Ectodermal cell (in vitro differentiated cells): ENCODE measurements around the gene SEPTIN1.

Experiments
- H3K27ac ChIP-seq: 2 replicates; pipeline ENCODE4 v1.7.0; 2013; ENCODE audit warnings: mild to moderate bottlenecking, low read depth, low read length; ENCODE audit not compliant: insufficient read depth, poor library complexity, severe bottlenecking
- H3K27me3 ChIP-seq: 2 replicates; pipeline ENCODE4 v1.7.0; 2013; ENCODE audit warnings: mild to moderate bottlenecking, low read length; ENCODE audit not compliant: insufficient read depth, control insufficient read depth, poor library complexity, severe bottlenecking
- H3K36me3 ChIP-seq: one replicate; pipeline ENCODE4 v1.7.0; 2013; ENCODE audit warnings: low read length; ENCODE audit not compliant: control insufficient read depth, insufficient read depth
- H3K4me1 ChIP-seq: one replicate; pipeline ENCODE4 v1.7.0; 2013; ENCODE audit warnings: low read length; ENCODE audit not compliant: control insufficient read depth, insufficient read depth
- H3K4me3 ChIP-seq: 2 replicates; pipeline ENCODE4 v1.7.0; 2013; ENCODE audit warnings: low read depth, low read length, control low read depth; ENCODE audit not compliant: insufficient read depth
- H3K9me3 ChIP-seq: 2 replicates; pipeline ENCODE4 v1.7.0; 2013; ENCODE audit warnings: mild to moderate bottlenecking, low read length, moderate library complexity; ENCODE audit not compliant: control insufficient read depth
- WGBS, 2 experiments: methylation state at CpG; one replicate each; pipeline ENCODE4 v1.1.7; 2013; ENCODE audit warnings: missing lambda C conversion rate in 2 of 2; 5-methylcytosine and 5-hydroxymethylcytosine counted together

SEPTIN1 gene

GRCh38 chr16:30394592-30395154 lies 12.3 kb upstream of the SEPTIN1 start:
- WGBS, 2 experiments, result 0% methylated on average over 29 to 31 of the region's 31 CpGs
- H3K4me3 ChIP-seq, result peak overlapping the region; percentile 96
- no peaks in the 10 kb centered on the region for H3K9me3 ChIP-seq
- peaks cover 14% of the 10 kb centered on the region for H3K36me3 ChIP-seq
- H3K27me3 ChIP-seq, result no peaks in the 10 kb centered on the region
- H3K4me1 ChIP-seq, result peaks cover 33% of the 10 kb centered on the region
- H3K27ac ChIP-seq, result peak overlapping the region; percentile 99

GRCh38 chr16:30383521-30383920 lies 1.2 kb upstream of the SEPTIN1 start:
- 79 to 80% methylated on average over 2 of the region's 2 CpGs for WGBS, 2 experiments
- H3K4me3 ChIP-seq, result no peak overlapping the region
- no peaks in the 10 kb centered on the region for H3K9me3 ChIP-seq
- no peaks in the 10 kb centered on the region for H3K36me3 ChIP-seq
- H3K27me3 ChIP-seq, result no peaks in the 10 kb centered on the region
- no peak overlapping the region for H3K27ac ChIP-seq
- H3K4me1 ChIP-seq, result no peaks in the 10 kb centered on the region

GRCh38 chr16:30381291-30382041 lies 895 bp downstream of the SEPTIN1 start:
- Histone ChIP-seq H3K4me3 (no peak overlapping the region), H3K27ac (no peak overlapping the region), H3K27me3 (no peaks in the 10 kb centered on the region), H3K9me3 (no peaks in the 10 kb centered on the region), H3K4me1 (peaks cover 6% of the 10 kb centered on the region), H3K36me3 (no peaks in the 10 kb centered on the region)
- 94 to 96% methylated on average over 13 of the region's 13 CpGs for WGBS, 2 experiments

- no peaks in the 10 kb centered on the region for H3K9me3 ChIP-seq
- no peaks in the 10 kb centered on the region for H3K27me3 ChIP-seq
- H3K4me1 ChIP-seq, result peaks cover 11% of the 10 kb centered on the region
- H3K27ac ChIP-seq, result no peak overlapping the region
- 93 to 94% methylated on average over 6 of the region's 6 CpGs for WGBS, 2 experiments
- H3K36me3 ChIP-seq, result no peaks in the 10 kb centered on the region
- no peak overlapping the region for H3K4me3 ChIP-seq
Observed at GRCh38 chr16:30380803-30381208, 1.6 kb downstream of the SEPTIN1 start.

- Histone ChIP-seq H3K4me1 (peaks cover 17% of the 10 kb centered on the region), H3K27ac (no peak overlapping the region), H3K4me3 (no peak overlapping the region), H3K27me3 (no peaks in the 10 kb centered on the region), H3K9me3 (no peaks in the 10 kb centered on the region), H3K36me3 (no peaks in the 10 kb centered on the region)
- WGBS, 2 experiments, result 90 to 92% methylated on average over 4 of the region's 4 CpGs
Observed at GRCh38 chr16:30380072-30380802, 2.1 kb downstream of the SEPTIN1 start.

- Histone ChIP-seq H3K27me3 (no peaks in the 10 kb centered on the region), H3K4me1 (peaks cover 17% of the 10 kb centered on the region), H3K27ac (peak overlapping the region; percentile 66), H3K36me3 (no peaks in the 10 kb centered on the region), H3K4me3 (peak overlapping the region; percentile 82), H3K9me3 (no peaks in the 10 kb centered on the region)
- WGBS, 2 experiments, result 17 to 19% methylated on average over 27 of the region's 27 CpGs
Observed at GRCh38 chr16:30379158-30379783, 3.1 kb downstream of the SEPTIN1 start.

- WGBS, 2 experiments, result 1% methylated on average over 67 of the region's 67 CpGs
Observed at GRCh38 chr16:30378236-30379157, 3.9 kb downstream of the SEPTIN1 start.

GRCh38 chr16:30377812-30378235 lies 4.5 kb downstream of the SEPTIN1 start:
- Histone ChIP-seq H3K4me3 (peak overlapping the region; percentile 82), H3K36me3 (no peaks in the 10 kb centered on the region), H3K27me3 (no peaks in the 10 kb centered on the region), H3K27ac (peak overlapping the region; percentile 100), H3K4me1 (peaks cover 17% of the 10 kb centered on the region), H3K9me3 (no peaks in the 10 kb centered on the region)
- 1 to 2% methylated on average over 39 of the region's 39 CpGs for WGBS, 2 experiments

More at GRCh38 chr16:30378236-30379157, 3.9 kb downstream of the SEPTIN1 start:
- H3K27me3 ChIP-seq, result no peaks in the 10 kb centered on the region
- H3K4me1 ChIP-seq, result peaks cover 17% of the 10 kb centered on the region
- peak overlapping the region; percentile 100 for H3K27ac ChIP-seq
- no peaks in the 10 kb centered on the region for H3K9me3 ChIP-seq
- peak overlapping the region; percentile 82 for H3K4me3 ChIP-seq
- H3K36me3 ChIP-seq, result no peaks in the 10 kb centered on the region

- Histone ChIP-seq H3K4me1 (peaks cover 17% of the 10 kb centered on the region), H3K36me3 (no peaks in the 10 kb centered on the region), H3K27me3 (no peaks in the 10 kb centered on the region), H3K4me3 (peak overlapping the region; percentile 82), H3K9me3 (no peaks in the 10 kb centered on the region), H3K27ac (peak overlapping the region; percentile 100)
- WGBS, 2 experiments, result 55 to 57% methylated on average over 29 of the region's 29 CpGs
Observed at GRCh38 chr16:30377050-30377811, 5.1 kb downstream of the SEPTIN1 start.
